ENCODE data around the gene SRP9.

DNA sequence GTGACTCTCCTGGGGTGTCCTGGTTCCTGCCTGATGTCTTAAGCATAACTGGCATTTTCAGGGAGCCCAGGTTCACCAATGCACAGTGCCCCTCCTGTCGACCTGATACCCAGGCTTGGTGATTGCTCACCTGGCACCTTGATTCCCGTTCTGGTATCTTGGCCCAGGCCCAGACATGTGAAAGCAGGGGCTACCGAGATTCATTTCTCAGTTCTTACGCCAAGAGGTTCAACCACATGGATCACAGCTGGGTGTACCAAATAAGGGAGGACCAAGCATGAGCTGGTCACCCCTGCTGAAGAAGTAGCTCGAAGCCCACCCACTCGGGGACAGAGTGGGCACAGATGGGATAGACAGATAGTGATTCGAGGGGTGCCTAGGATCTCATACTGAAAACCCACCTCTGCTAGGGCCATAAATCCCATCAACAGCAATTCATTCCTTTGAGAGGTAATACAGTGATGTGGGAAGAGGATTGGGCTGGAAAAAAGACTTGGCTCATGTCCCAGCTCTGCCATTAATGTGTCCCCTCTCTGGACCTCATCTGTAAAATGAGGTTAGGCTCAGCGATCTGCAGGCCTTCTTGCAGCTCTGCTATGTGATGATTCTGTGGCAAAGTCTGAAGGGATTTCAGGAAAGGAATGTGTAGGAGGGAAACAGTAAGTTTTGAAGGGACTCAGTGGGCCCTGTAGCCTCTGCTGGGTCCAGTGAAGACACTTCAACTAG lies 35.0 kb downstream of the SRP9 start:
- no peak for TF ChIP-seq ZFP3 (CRISPR knock-in tag; IDR thresholded peaks at IDR 0.05)
- TF ChIP-seq ZNF70 (CRISPR knock-in tag; IDR thresholded peaks at IDR 0.05): no peak
- TF ChIP-seq, protein P1, sequence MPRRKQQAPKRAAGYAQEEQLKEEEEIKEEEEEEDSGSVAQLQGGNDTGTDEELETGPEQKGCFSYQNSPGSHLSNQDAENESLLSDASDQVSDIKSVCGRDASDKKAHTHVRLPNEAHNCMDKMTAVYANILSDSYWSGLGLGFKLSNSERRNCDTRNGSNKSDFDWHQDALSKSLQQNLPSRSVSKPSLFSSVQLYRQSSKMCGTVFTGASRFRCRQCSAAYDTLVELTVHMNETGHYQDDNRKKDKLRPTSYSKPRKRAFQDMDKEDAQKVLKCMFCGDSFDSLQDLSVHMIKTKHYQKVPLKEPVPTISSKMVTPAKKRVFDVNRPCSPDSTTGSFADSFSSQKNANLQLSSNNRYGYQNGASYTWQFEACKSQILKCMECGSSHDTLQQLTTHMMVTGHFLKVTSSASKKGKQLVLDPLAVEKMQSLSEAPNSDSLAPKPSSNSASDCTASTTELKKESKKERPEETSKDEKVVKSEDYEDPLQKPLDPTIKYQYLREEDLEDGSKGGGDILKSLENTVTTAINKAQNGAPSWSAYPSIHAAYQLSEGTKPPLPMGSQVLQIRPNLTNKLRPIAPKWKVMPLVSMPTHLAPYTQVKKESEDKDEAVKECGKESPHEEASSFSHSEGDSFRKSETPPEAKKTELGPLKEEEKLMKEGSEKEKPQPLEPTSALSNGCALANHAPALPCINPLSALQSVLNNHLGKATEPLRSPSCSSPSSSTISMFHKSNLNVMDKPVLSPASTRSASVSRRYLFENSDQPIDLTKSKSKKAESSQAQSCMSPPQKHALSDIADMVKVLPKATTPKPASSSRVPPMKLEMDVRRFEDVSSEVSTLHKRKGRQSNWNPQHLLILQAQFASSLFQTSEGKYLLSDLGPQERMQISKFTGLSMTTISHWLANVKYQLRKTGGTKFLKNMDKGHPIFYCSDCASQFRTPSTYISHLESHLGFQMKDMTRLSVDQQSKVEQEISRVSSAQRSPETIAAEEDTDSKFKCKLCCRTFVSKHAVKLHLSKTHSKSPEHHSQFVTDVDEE (CRISPR knock-in tag; IDR thresholded peaks at IDR 0.05): no peak
- TF ChIP-seq, protein P2, sequence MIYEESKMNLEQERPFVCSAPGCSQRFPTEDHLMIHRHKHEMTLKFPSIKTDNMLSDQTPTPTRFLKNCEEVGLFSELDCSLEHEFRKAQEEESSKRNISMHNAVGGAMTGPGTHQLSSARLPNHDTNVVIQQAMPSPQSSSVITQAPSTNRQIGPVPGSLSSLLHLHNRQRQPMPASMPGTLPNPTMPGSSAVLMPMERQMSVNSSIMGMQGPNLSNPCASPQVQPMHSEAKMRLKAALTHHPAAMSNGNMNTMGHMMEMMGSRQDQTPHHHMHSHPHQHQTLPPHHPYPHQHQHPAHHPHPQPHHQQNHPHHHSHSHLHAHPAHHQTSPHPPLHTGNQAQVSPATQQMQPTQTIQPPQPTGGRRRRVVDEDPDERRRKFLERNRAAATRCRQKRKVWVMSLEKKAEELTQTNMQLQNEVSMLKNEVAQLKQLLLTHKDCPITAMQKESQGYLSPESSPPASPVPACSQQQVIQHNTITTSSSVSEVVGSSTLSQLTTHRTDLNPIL (CRISPR knock-in tag; IDR thresholded peaks at IDR 0.05; ENCODE audit: low read depth): no peak
- TF ChIP-seq, protein P3, sequence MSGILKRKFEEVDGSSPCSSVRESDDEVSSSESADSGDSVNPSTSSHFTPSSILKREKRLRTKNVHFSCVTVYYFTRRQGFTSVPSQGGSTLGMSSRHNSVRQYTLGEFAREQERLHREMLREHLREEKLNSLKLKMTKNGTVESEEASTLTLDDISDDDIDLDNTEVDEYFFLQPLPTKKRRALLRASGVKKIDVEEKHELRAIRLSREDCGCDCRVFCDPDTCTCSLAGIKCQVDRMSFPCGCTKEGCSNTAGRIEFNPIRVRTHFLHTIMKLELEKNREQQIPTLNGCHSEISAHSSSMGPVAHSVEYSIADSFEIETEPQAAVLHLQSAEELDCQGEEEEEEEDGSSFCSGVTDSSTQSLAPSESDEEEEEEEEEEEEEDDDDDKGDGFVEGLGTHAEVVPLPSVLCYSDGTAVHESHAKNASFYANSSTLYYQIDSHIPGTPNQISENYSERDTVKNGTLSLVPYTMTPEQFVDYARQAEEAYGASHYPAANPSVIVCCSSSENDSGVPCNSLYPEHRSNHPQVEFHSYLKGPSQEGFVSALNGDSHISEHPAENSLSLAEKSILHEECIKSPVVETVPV (CRISPR knock-in tag; IDR thresholded peaks at IDR 0.05): no peak
- TF ChIP-seq, protein P4, sequence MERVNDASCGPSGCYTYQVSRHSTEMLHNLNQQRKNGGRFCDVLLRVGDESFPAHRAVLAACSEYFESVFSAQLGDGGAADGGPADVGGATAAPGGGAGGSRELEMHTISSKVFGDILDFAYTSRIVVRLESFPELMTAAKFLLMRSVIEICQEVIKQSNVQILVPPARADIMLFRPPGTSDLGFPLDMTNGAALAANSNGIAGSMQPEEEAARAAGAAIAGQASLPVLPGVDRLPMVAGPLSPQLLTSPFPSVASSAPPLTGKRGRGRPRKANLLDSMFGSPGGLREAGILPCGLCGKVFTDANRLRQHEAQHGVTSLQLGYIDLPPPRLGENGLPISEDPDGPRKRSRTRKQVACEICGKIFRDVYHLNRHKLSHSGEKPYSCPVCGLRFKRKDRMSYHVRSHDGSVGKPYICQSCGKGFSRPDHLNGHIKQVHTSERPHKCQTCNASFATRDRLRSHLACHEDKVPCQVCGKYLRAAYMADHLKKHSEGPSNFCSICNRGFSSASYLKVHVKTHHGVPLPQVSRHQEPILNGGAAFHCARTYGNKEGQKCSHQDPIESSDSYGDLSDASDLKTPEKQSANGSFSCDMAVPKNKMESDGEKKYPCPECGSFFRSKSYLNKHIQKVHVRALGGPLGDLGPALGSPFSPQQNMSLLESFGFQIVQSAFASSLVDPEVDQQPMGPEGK (CRISPR knock-in tag; IDR thresholded peaks at IDR 0.05; ENCODE audit: borderline replicate concordance): no peak
- no peak for TF ChIP-seq ISL1 (CRISPR knock-in tag; IDR thresholded peaks at IDR 0.05)
